Cerebellar nuclear complex (tissue), 1 donor: ENCODE data around the gene CSTF1.
"Not testable (repeated sequence)": the region's sequence is repeated elsewhere in the genome, so short reads cannot be mapped to it uniquely, and the experiment has no call there.

Experiments used
- DNase-seq, 2 experiments: peaks; one replicate each; lab custom pipeline; 2025; lab: John Stamatoyannopoulos, UW

CSTF1 gene

DNA sequence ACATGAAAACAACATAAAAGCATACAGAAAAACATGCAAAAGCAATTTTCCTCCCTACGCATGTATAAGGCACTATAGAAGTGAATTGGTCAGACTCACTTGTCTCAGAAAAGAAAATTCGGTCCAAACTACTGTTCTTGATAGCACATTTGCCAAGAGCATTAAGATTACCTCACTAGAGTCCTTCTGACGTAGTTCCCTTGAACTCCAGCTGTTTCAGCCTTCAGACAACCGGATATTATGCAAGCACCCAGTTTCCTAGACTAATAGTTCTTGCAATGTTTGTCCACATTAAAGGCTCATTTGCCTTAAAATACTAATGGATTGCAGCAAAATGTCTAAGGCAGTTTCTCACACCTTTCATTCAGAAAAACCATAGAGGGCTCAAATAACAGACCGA lies 17.1 kb downstream of the CSTF1 start:
- DNase-seq, result no peak

DNA sequence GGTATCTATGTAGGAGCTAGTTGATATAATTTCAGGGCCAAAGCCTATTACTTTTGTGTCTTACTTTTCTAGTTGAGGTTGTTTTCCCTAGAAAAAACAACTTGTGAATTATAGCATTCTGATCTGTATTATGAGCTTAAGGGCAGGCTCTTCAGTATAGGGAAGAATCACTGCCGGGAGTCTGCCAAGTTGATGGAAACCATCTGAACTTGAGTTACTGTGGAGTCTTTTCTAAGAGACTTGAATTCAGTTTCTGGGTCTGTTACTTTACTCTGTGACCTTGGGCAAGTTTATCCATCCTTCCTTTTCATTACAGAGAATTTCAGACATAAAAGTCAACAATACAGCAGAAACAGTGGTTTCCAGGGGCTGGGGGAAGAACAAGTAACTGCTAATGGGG lies 17.5 kb downstream of the CSTF1 start:
- no peak for DNase-seq

DNA sequence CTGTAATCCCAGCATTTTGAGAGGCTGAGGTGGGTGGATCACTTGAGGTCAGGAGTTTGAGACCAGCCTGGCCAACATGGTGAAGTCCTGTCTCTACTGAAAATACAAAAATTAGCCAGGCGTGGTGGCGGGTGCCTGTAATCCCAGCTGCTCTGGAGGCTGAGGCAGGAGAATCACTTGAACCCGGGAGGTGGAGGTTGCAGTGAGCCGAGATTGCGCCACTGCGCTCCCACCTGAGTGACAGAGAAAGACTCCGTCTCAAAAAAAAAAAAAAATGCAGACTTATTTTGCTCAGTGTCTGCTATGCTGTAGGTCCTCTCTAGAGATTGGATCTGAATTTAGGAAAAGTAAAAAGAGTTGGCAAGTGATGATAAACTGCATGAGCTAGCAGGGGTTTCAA lies 18.8 kb downstream of the CSTF1 start:
- not testable (repeated sequence) for DNase-seq

DNA sequence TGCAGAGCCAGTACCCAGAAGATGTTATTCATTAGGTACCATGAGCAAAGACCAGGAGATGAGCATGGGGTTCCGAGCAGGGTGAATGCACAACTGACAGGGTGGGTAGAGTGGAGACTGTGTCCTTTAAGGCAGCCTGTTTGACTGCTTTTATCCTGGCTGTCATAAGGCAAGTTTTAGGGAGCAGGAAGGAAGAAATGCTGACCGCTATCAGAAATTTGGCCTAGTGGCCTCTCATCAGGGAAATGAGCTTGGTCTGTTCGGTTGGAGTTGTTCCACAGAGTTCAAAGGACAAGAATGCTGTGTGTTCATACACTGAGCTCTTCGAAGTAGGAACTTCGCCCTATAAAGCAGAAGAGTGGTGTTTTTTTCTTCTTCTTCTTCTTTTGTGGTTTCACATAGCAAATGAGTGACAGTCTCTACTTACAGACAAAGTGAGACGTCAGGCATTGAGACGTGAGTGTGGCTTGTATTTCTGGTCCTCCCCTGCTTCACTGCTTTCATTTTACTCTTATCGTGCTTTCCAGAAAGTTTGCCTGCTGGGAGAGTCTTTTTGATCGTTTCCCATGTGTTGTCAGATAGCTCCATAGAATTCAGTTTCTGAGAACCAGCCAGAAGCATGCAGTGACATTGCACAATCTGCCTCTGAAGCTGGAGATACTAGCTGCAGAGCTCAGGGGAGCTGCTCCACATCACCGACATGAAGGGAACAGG lies 19.5 kb downstream of the CSTF1 start, which contains the start of gene CASS4:
TSS of gene CASS4 (plus strand) at position 502 of the 714 bp plus-strand sequence. CDS start at position 701, 199 bp downstream.
- no peak for DNase-seq

DNA sequence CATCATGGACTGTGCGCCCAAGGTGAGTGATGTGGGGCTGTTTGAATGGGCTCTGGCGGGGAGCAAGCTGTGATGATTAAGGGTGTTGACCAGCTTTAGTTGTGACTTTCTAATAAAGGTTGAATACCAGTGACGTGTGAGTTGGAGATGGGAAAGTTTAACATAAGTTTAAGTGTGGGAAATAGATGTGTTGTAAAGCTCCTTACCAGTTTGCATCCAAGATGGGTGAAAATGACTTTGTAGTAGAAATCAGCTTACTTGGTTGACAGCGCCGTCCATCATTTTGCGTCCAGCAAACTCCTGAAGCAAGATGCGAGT lies 20.0 kb downstream of the CSTF1 start:
- no peak for DNase-seq

DNA sequence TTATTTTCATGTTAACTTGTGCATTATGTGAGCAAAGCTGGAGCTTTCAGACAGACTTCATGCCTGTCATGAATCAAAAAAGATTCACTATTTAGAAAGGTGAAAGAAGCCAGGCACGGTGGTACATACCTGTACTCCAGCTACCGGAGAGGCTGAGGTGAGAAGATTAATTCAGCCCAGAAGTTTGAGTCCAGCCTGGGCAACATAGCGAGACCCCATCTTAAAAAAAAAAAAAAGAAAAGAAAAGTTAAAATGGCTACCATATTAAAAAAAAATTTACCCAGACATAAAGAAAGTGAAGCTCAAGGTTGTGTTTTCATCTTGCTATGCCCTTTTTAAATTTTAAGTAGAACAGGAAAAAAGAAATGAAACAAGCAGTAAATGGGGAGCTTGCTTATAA lies 20.5 kb downstream of the CSTF1 start:
- DNase-seq, result no peak

DNA sequence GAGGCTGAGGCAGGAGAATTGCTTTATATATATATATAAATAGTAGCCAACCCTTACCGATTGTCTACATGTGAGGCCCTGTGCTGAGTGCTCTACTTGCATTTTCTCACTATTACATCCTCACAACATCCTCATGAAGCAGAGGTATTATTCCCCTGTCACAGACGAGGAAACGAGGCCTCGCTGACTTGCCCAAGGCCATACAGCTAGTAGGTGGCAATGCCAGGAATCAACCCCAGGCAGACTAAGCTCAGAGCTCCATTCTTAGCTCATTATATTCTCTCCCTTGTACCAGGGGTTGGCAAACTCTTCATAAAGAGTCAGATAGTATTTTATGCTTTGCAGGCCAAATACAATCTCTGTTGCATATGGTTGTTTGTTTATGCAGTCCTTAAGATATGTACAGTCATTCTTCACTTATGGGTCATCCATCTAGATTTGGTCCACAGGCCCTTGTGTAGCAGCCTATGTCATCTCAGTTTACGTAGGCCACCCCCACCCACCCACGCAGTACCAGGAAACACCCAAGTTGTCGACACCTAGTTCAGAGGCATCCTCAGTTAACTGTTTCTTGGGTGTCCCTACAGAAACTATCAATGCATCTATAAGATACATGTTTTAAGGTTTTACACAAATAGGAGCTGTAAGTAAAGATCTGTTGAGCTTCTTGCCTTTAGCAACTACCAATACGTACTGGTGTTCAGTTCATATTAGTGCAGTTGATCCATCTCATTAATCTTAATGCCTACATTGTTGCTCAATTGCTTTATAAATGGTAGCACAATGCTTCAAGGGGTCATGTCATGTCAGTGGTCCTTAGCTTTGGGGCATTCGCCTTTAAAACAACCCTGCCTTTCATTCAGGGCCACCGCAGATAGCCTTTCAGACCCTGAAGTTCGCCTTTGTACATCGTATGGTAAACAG lies 22.7 kb downstream of the CSTF1 start:
- DNase-seq, result no peak

DNA sequence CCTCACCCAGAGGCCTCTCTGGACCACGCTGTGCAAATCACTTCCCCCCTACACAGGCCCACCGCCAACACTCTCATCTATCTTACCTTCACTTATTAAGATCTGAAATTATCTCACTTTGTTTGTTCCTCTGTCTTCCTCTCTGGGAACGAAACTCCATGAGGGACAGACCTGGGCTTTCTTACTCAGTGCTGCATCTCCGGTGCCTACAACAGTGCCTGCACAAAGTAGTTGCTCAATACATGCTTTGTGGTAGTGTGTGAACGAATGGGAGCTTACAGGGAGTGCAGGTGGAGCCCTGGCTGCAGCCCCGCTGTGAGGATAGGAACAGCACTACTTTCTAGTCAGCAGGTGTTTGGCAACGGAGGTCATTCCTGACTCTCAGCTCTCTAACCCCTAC lies 25.0 kb downstream of the CSTF1 start:
- no peak for DNase-seq

DNA sequence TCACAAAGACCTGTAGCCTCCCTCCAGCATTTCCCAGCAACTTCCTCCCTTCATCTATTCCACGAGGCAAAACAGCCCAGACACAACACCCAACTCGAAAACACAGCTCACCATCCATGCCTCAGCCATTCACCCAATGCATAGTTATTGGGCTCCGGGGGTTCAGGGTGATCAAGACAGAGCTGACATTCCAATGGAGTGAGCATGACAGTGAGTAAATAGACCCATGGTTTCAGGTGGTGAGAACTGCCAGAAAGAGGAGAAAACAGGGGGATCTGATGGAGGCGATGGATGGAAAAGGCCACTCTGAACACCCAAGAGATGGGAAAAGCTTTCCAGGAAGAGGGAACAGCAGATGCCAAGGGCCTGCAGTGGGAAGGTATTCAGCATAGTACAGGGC lies 25.5 kb downstream of the CSTF1 start:
- no peak for DNase-seq

DNA sequence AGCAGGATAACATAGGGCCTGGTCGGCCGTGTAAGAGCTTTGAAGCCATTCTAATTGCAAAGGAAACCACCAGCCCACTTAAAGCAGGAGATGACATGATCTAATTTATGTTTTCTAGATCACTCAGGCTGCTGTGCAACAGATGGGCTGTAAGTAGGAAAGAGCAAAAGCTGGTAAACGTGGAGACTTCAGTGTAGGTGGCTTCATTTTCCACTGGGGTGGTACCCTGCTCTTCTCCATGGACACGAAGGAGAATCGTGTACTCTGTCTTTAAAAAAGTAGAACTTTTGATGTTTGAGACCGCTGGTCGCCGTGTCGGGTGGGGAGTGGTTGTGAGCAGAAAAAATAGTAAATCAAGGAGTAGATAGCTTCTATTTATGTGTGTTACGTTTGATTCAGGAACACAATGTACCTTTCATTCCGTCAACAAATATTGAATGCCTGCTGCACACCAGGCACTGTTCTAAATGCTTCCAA lies 26.0 kb downstream of the CSTF1 start:
- no peak for DNase-seq

DNA sequence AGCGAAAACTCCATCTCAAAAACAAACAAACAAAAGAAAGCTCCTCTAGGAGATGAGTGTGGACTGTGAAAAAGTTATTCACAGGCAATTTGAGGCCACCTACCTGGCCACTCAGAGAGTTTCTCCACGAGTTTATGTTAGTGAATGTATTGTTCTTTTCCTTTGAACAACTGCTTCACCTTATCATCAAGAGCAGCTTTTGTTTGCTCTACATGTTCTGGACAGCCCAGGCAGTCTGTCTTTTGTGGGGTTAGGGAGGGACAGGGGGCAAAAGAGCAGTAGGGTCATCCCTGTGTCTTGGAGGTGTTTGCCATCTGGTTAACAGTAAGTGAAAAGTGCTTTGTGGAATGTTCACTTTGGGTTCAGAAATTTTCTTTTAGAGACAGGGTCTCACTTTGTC lies 27.6 kb downstream of the CSTF1 start:
- DNase-seq, result no peak

DNA sequence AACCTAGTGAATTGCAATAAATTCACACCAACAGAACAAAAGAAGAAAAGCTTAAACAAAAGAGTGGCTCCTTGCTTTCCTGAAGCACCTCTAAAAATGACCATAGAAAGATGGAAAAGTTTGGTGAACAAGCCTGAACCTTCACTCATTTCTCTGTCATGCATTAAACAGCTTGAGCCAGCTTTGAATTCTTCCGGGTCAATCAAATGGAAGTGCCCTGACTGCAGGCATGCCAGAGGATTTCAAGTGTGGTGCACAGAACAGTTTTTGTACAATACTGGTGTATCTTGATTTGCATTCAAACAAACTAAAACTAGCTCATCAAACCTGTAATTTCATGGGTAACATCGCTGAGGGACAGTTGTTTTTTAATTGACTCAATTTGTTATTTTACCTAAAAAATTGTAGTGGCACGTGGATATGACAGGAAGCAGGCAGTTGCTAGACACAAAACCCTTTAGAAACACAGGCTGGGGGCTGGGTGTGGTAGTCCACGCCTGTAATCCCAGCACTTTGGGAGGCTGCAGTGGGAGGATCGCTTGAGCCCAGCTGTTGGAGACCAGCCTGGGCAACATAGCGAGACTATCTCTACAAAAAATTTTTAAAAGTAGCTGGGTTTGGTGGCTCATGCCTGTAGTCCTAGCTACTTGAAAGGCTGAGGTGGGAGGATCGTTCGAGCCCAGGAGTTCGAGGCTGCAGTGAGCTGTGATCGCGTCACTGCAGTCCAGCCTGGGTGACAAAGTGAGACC lies 28.7 kb downstream of the CSTF1 start:
- no peak for DNase-seq

DNA sequence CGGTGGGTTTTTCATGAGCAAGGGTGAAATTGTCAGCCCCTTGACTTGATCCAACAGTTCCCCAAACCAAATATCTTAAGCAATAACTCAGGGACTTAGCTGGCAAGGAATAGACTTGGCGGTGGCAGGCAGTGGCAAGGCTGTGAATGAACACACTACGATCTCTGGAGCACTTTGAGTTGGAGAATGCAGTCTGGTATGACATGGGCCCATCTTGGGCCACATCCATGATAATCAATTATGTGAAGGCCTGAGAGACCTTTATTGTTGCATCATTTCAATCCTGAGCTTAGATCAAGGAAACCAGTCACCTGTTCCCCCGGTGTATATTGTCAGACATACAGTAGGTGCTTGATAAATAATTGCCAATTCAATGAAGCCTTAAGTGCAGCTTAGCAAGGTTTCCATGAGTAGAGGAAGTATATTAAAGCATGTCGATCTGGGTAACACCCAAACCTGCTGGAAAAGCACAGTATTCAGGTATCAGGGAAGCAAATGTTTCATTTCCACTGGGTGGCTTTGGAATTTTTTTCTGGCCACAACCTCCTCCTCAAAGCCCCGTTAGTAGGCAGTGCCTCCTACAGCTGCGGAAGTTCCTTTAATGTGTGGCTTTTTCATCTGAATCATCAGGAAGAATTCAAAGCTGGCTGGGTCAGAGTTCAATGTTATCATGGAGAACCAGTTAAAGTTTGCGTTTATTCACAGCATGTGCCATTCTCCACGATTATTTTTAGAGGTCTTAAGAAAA lies 29.8 kb downstream of the CSTF1 start:
- no peak for DNase-seq

DNA sequence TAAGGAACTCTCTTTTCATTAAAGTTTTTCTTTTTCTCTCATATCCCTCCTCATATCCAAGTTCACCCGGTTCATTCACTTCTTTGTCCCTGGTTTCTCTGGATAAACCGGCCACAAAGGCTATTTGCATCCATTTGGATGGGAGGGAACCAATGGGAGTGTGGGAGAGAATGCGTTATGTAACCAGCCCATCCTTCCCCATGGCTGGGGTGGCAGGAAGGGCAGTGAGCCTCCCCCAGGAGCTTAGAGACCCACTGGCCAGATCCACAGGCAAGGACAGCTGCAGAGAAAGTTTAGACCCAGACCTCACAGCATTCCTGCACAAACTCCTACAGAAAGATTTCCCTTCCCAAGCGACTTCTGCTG lies 30.4 kb downstream of the CSTF1 start:
- no peak for DNase-seq

DNA sequence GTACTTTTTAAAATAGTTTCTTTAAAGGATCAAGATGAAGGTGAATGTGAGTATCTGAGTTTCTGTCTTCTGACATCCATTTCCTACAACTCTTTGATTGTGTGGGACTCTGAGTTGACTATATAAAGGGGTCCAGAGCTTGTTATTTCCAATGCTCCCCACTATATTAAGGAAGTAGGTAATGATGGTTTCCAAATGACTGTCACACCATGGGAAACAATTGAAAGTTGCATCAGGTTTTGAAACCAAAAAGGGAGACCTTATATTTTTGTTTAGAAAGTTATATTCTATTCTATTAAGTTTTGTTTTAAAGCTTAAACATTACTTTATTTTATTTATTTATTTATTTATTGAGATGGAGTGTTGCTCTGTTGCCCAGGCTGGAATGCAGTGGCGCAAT lies 30.8 kb downstream of the CSTF1 start:
- no peak for DNase-seq

DNA sequence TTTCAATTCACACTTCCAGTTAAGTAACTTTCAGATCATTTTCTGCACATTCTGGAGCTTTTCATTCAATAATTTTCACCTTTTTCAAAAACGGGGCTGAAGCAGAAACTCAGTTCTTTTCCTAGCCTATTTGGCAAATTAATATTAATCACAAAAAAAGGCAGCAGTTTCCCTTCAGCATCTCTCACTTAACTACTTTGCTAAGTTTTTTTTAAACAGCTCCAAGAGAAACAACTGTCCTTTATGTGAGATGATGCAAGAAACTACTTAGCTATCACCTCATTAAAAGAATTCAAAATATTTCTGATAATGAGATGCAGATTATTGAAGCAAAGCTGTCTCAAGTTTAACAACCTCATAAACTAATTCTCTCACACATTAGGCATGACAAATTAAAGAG lies 31.4 kb downstream of the CSTF1 start:
- no peak for DNase-seq

DNA sequence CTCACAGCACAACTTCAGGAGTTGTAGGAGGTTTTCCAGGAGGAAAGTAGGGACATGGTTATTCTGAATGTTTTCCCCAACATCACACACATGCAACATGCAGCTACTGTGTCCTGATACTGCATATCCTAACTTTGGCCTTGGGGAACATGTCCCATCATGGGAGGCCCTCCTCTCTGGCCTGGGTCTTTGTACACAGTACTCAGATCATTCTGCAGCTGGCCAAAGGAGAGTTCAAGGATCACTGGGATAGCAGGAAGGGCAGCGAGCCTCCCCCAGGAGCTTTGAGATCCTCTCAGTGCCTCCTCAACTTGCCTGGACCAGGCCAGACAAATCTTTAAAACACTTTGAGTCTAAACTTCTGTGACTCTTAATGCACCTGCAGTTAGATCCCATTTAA lies 32.5 kb downstream of the CSTF1 start:
- no peak for DNase-seq

DNA sequence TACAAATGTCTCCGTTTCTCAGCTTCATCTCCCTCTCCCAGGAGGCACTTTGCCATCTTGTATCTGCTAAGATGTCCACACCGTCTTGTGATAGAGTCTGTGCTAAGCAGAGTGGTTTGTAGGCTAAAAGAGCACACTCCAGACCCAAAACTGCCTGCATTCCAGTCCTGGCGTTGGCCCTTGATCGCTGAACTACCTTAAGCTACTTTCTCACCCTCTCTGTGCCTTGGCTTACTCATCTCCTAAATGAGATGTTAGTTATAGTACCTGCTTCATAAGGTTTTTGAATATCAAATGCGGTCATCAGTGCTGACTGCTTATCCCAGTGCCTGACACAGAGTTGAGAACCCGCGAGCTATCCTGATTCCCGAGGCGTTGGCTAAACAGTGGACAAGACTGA lies 33.6 kb downstream of the CSTF1 start:
- no peak for DNase-seq

DNA sequence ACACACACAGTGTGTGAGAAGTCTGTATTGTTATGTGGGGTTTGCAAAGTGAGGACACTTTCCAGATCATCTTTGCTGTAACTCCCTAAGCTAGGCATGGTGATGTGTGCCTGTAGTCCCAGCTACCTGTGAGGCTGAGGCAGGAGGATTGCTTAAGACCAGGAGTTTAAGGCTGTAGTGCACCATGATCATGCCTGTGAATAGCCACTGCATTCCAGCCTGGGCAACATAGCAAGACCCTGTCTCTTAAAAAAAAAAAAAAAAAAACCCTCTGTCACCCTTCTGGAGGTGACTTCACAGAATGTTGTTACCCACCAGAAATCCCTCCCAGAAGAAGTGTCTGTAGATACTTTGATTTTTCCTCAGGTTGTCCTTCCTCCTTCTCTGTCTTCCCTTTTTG lies 34.5 kb downstream of the CSTF1 start:
- DNase-seq, result no peak

DNA sequence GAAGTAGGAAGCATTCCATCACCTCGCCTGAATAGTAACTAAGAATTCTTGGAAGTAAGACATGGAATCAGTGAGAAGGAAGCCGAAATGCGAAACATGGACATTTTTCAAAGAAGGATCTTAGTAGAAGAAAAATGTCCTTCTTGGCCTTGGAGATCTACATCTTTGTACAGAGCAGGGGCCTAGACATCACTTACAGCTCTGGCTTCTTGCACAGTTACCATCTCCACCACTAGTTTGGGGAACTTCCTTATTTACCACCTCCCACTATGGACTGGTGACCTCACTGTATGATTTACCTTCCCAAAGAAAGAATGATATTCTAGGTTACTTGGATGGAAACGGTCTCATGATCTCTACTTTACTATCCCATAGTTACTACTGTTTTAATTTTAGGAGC lies 35.4 kb downstream of the CSTF1 start:
- no peak for DNase-seq

DNA sequence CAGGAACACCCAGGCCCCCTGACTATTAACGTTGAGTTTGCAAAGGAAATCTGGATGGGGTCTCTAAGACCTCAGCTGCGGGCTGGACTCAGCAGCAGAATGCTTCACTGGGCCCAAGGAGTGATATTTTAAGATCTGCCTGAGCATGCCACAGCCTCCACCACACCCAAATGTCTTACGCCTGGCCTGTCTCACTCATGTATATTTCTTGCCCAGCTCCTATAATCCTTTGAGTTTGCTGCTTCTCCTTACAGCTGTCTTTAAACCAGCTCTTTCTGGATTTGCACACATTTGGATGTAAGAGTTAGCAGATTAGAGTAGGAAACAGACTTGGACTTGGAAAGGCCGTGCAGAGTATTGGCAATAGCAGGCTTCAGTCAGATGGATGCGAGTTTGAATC lies 36.0 kb downstream of the CSTF1 start:
- no peak for DNase-seq

DNA sequence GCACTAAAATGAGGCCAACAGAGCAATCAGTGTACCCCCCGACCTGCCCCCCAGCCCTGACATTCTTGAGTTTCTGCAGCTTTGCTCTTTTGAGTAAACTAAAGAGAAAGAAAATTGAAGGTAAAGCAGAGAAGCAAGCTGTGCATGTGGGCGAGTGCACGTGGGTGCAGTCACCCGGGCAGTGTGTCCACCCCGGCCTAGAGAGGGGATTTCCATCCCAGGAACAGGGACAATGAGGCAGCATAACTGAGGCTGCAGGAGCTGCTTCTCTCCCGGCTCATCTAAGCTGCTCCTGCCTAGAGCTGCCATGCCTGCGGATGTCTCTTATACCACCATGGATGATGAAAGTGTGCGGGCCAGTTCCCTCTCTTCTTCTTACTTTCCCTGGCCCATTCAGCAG lies 36.4 kb downstream of the CSTF1 start:
- no peak for DNase-seq
